Caco-2 (cell line): ENCODE results near the gene FANCD2. TPM values are rescaled to one million over a fixed set of nuclear protein-coding genes. Genes with fewer than 3 reads are reported as not detected.

Experiments
- BruUV-seq: library from RNA; stranded (reverse); fragments of 400-500 nt; replicated peaks from 2 replicates; lab custom pipeline; 2021; lab: Mats Ljungman, UMichigan
- CTCF ChIA-PET: fragments of 300-600 bp; sonication (Branson Sonifier 250); formaldehyde crosslinking; loops from one replicate; lab custom pipeline; 2022; ENCODE audit warnings: antibody characterized with exemption; lab: Charles Lee
- POLR2A ChIA-PET: fragments of 300-600 bp; sonication (Branson Sonifier 250); formaldehyde crosslinking; loops from one replicate; lab custom pipeline; 2022; ENCODE audit warnings: antibody characterized with exemption; lab: Charles Lee
- DNase-seq, 2 experiments: peaks; one replicate each; pipeline versions ENCODE4 v3.0.0 to v3.0.0-alpha.2; 2020 to 2022
- H3K27me3 ChIP-seq: replicated peaks from 2 replicates; pipeline ENCODE4 v1.6.0; 2011; ENCODE audit warnings: low read length; ENCODE audit not compliant: control insufficient read depth, insufficient read depth
- H3K36me3 ChIP-seq: 2 replicates; pipeline ENCODE4 v1.5.1; 2011; ENCODE audit warnings: low read length; ENCODE audit not compliant: control insufficient read depth, insufficient read depth
- H3K4me1 ChIP-seq: fragments of 250-450 bp; sonication (Bioruptor Pico); 2 replicates; pipeline ENCODE4 v1.5.1; 2020; ENCODE audit warnings: mild to moderate bottlenecking
- H3K4me3 ChIP-seq: 2 replicates; pipeline ENCODE4 v1.5.1; 2011; ENCODE audit warnings: low read depth, mild to moderate bottlenecking, control low read depth, low read length
- H3K9me3 ChIP-seq: fragments of 250-450 bp; sonication (Bioruptor Pico); 2 replicates; pipeline ENCODE4 v1.5.1; 2020; ENCODE audit warnings: mild to moderate bottlenecking, moderate library complexity
- H3K27ac Mint-ChIP-seq: one replicate; pipeline ENCODE4 v1.8.0; 2022; ENCODE audit warnings: mixed read lengths; ENCODE audit not compliant: unreplicated experiment
- H3K27me3 Mint-ChIP-seq: one replicate; pipeline ENCODE4 v1.8.0; 2022; ENCODE audit warnings: mixed read lengths; ENCODE audit not compliant: insufficient read depth, unreplicated experiment
- H3K36me3 Mint-ChIP-seq: one replicate; pipeline ENCODE4 v1.8.0; 2022; ENCODE audit warnings: mild to moderate bottlenecking, mixed read lengths; ENCODE audit not compliant: insufficient read depth, unreplicated experiment
- H3K4me1 Mint-ChIP-seq: one replicate; pipeline ENCODE4 v1.8.0; 2022; ENCODE audit warnings: low read depth, mixed read lengths; ENCODE audit not compliant: unreplicated experiment
- H3K4me3 Mint-ChIP-seq: one replicate; pipeline ENCODE4 v1.8.0; 2022; ENCODE audit warnings: mild to moderate bottlenecking, moderate library complexity, mixed read lengths; ENCODE audit not compliant: unreplicated experiment
- H3K9me3 Mint-ChIP-seq: one replicate; pipeline ENCODE4 v1.8.0; 2022; ENCODE audit warnings: mixed read lengths; ENCODE audit not compliant: unreplicated experiment
- CTCF ChIP-seq, 2 experiments: fragments of 200-600 bp in 1 of 2; IDR thresholded peaks; 1 replicate in 1 of 2; 2 replicates in 1 of 2; pipeline versions ENCODE4 v1.5.1 to v1.8.0; 2011 to 2022; ENCODE audit warnings: antibody characterized with exemption in 1 of 2, control low read depth in 1 of 2, inconsistent platforms in 1 of 2, low read depth in 1 of 2, low read length in 1 of 2, mild to moderate bottlenecking in 1 of 2, moderate library complexity in 1 of 2; ENCODE audit not compliant: insufficient read depth in 1 of 2, severe bottlenecking in 1 of 2, unreplicated experiment in 1 of 2
- intact Hi-C: fragments of 100-400 bp; cut with micrococcal nuclease; formaldehyde crosslinking; loops from one replicate; pipeline ENCODE4 v1.10.0; 2022; ENCODE audit not compliant: unreplicated experiment
- total RNA-seq: library from RNA; stranded (reverse); gene quantifications from 2 replicates; pipeline ENCODE4 v1.2.3, GENCODE V29; 2022

The FANCD2 gene
- total RNA-seq, 1 experiment from 2014 or later = 35.6 TPM

GRCh38 chr3:10150987-10151386 is 124.8 kb downstream of the FANCD2 start:
- ChIA-PET POLR2A (no interaction called here), CTCF (no interaction called here)
- no peaks in the 10 kb centered on the region for H3K36me3 ChIP-seq
- BruUV-seq = no TSS peak
- H3K36me3 Mint-ChIP-seq = peaks cover 74% of the 10 kb centered on the region
- H3K9me3 ChIP-seq = no peaks in the 10 kb centered on the region
- H3K4me3 ChIP-seq = no peak overlapping the region
- no peaks in the 10 kb centered on the region for H3K4me1 Mint-ChIP-seq
- no peak overlapping the region for H3K4me3 Mint-ChIP-seq
- no peak for TF ChIP-seq CTCF (IDR thresholded peaks at IDR 0.05; ENCODE audit: insufficient read depth in 1 of 2, low read depth in 1 of 2, low read length in 1 of 2, severe bottlenecking in 1 of 2, unreplicated experiment in 1 of 2)
- H3K27me3 ChIP-seq = no peaks in the 10 kb centered on the region
- H3K9me3 Mint-ChIP-seq = no peaks in the 10 kb centered on the region
- H3K27ac Mint-ChIP-seq = no peak overlapping the region
- intact Hi-C loops = no loop called here
- no peaks in the 10 kb centered on the region for H3K27me3 Mint-ChIP-seq
- DNase-seq = no peak
- H3K4me1 ChIP-seq = no peaks in the 10 kb centered on the region

Other genes with a start within 250 kb of the FANCD2 start
- 49.2 and 49.6 TPM in 2 replicates for gene TADA3, start 234.0 kb upstream of the FANCD2 start, total RNA-seq
- gene ARPC4, start 233.4 kb upstream of the FANCD2 start, total RNA-seq = 158 and 160 TPM in 2 replicates
- 10.3 and 13.3 TPM in 2 replicates for gene TTLL3, start 216.2 kb upstream of the FANCD2 start, total RNA-seq
- gene RPUSD3, start 182.4 kb upstream of the FANCD2 start, total RNA-seq = 54.8 and 61.8 TPM in 2 replicates
- 1.9 and 3.8 TPM in 2 replicates for gene CIDEC, start 146.2 kb upstream of the FANCD2 start, total RNA-seq
- 34.2 and 35.9 TPM in 2 replicates for gene JAGN1, start 135.8 kb upstream of the FANCD2 start, total RNA-seq
- 77.3 and 82.9 TPM in 2 replicates for gene IL17RE, start 123.6 kb upstream of the FANCD2 start, total RNA-seq
- 8.5 and 11.3 TPM in 2 replicates for gene IL17RC, start 109.3 kb upstream of the FANCD2 start, total RNA-seq
- 17.1 and 18.3 TPM in 2 replicates for gene CRELD1, start 92.6 kb upstream of the FANCD2 start, total RNA-seq
- gene PRRT3, start 74.0 kb upstream of the FANCD2 start, total RNA-seq = 1.1 and 1.3 TPM in 2 replicates
- 52.4 and 56.7 TPM in 2 replicates for gene EMC3, start 39.6 kb upstream of the FANCD2 start, total RNA-seq
- gene FANCD2OS, start 81.8 kb downstream of the FANCD2 start, total RNA-seq = not detected in 2 replicates
- gene BRK1, start 89.2 kb downstream of the FANCD2 start, total RNA-seq = 94.9 and 115 TPM in 2 replicates
- 80.7 and 84.1 TPM in 2 replicates for gene VHL, start 115.3 kb downstream of the FANCD2 start, total RNA-seq
- gene IRAK2, start 138.5 kb downstream of the FANCD2 start, total RNA-seq = 3.8 and 4.2 TPM in 2 replicates
- 29.3 and 32.1 TPM in 2 replicates for gene TATDN2, start 222.0 kb downstream of the FANCD2 start, total RNA-seq